ENCODE measurements around the gene CYP27B1.

CYP27B1 gene, protein sequence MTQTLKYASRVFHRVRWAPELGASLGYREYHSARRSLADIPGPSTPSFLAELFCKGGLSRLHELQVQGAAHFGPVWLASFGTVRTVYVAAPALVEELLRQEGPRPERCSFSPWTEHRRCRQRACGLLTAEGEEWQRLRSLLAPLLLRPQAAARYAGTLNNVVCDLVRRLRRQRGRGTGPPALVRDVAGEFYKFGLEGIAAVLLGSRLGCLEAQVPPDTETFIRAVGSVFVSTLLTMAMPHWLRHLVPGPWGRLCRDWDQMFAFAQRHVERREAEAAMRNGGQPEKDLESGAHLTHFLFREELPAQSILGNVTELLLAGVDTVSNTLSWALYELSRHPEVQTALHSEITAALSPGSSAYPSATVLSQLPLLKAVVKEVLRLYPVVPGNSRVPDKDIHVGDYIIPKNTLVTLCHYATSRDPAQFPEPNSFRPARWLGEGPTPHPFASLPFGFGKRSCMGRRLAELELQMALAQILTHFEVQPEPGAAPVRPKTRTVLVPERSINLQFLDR

DNA sequence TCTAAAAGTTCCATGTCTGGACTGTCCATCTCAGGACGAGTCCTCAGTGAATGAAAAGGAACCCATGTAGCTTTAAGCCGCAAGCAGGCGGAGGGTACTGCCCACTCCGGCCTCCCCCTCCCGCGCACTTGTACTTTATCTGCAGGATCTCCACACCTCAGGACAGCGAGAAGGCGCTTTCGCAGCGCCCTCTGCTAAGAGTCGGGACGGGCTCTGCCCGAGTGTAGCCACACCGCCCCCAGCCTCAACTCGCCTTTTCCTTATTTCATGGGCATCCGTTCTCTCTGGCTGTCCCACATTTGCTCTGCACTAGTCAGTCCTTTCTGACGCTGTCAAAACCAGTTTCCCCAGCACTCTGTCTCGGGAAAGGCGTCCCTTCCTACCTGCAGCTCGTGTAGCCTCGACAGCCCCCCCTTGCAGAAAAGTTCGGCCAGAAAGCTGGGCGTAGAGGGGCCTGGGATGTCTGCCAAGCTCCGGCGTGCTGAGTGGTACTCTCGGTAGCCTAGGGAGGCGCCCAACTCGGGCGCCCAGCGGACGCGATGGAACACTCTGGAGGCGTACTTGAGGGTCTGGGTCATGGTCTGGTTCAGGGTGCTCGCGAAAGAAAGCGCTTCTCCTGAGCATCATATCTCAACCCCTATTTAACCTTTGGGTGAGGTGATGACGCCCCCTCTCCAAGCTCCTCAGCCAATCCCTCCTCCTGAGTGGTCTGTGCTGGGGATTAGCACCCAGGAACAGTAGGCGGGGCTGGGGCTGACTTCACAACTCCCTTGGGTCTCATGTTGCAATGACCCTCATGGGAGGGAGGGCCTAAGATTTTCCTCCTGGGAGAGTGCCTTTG is at the start of gene CYP27B1:
Gene CYP27B1, minus strand, starts transcription at position 615 of the 841 bp plus-strand sequence. Its CDS starts 37 bp downstream, at position 578.
- peaks cover 4% of the 10 kb centered on the region for H3K36me3 ChIP-seq (ENCODE audit: control insufficient read depth, insufficient read depth, low read length)
- no peak within 1 kb of the TSS for H3K27ac ChIP-seq (ENCODE audit: low read depth, low read length)
- peak within 1 kb of the TSS; percentile 65 for H3K4me3 ChIP-seq (ENCODE audit: low read length)
- peaks cover 12% of the 10 kb centered on the region for H3K4me1 ChIP-seq (ENCODE audit: control insufficient read depth, insufficient read depth, low read length)
- peaks cover 27% of the 10 kb centered on the region for H3K27me3 ChIP-seq (ENCODE audit: control insufficient read depth, insufficient read depth, low read length)
- H3K9ac ChIP-seq (ENCODE audit: low read length): no peak within 1 kb of the TSS

DNA sequence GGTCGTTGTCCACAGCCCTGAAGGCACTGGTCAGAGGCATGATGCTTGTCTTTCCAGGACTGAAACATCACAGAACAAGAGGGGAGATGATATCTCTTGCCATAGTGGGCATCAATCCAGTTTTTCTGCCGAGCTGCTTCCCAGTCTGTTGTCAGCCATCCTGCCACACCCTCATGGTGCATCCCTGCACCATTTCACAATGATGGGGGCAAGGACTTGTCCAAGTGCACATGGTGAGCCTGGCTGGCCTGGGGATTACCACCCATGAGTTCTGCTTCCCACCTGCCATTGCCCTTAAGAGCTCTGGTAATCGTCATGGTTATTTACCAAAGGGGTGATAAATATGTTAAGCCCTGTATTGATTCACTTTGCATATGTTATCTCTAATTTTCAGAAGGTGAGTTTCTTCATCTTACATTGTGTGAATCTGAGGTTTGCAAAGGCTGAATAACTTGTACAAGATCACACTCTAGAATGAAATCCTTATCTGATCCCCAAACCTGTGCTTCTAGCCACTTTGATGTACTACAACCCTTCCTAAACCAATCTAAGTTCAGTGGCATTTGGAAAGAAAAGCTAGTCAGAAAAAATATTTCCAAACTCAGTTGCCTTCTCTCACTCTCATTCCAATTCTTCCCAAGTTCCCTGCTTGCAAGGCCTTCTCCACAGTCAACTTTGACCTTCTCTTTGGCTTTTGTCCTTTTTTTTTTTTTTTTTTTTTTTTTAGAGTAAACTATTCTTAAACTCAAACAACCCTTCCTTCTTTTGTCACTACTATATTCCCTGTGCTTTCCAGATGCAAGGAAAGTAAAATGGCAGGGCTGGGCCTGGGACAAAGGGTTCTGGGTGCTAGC is 49.4 kb upstream of the CYP27B1 start:
- Histone ChIP-seq H3K4me3 (ENCODE audit: low read length) (no peak overlapping the region), H3K4me1 (ENCODE audit: control insufficient read depth, insufficient read depth, low read length) (peaks cover 4% of the 10 kb centered on the region), H3K27ac (ENCODE audit: low read depth, low read length) (no peak overlapping the region), H3K9ac (ENCODE audit: low read length) (no peak overlapping the region), H3K36me3 (ENCODE audit: control insufficient read depth, insufficient read depth, low read length) (peaks cover 5% of the 10 kb centered on the region), H3K27me3 (ENCODE audit: control insufficient read depth, insufficient read depth, low read length) (no peaks in the 10 kb centered on the region)

DNA sequence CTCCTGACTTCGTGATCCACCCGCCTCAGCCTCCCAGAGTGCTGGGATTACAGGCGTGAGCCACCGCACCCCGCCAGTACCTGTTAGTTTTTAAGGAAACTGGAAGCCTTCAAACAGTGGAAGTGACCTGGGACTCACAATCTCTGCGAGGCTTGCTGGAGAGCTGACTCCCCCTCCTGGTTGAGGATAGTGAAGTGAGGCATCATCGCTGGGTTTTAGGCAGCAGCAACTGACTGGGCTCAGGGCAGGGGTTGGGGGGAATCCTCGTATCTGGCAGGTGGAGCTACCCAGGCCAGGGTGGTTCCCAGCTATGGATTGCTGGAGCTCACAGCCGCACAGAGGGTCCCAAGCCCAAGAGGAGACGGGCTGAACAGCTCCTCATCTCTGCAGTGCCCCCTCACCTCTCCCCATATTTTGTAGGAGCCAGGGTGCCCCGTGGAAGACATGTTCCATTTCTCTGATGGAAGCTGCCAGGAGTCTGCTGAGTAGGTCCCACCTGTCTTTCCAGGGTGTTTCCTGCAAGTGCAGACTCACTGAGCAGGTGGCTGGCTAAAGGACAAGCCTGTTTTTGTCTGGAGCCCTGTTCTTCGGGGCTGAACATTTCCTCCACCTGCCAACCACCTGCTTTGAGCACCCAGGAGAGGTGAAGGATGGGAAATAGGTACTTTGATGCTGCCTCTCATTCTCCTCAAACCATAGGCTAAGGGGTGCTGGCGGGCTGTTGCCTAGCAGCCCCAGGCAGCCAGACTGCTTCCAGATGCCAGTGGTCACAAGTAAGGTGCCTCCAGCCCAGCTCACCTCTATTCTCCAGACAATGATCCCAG is 48.5 kb upstream of the CYP27B1 start:
- Histone ChIP-seq H3K4me3 (ENCODE audit: low read length) (no peak overlapping the region), H3K36me3 (ENCODE audit: control insufficient read depth, insufficient read depth, low read length) (peaks cover 13% of the 10 kb centered on the region), H3K27me3 (ENCODE audit: control insufficient read depth, insufficient read depth, low read length) (no peaks in the 10 kb centered on the region), H3K4me1 (ENCODE audit: control insufficient read depth, insufficient read depth, low read length) (peaks cover 4% of the 10 kb centered on the region), H3K27ac (ENCODE audit: low read depth, low read length) (no peak overlapping the region), H3K9ac (ENCODE audit: low read length) (no peak overlapping the region)

DNA sequence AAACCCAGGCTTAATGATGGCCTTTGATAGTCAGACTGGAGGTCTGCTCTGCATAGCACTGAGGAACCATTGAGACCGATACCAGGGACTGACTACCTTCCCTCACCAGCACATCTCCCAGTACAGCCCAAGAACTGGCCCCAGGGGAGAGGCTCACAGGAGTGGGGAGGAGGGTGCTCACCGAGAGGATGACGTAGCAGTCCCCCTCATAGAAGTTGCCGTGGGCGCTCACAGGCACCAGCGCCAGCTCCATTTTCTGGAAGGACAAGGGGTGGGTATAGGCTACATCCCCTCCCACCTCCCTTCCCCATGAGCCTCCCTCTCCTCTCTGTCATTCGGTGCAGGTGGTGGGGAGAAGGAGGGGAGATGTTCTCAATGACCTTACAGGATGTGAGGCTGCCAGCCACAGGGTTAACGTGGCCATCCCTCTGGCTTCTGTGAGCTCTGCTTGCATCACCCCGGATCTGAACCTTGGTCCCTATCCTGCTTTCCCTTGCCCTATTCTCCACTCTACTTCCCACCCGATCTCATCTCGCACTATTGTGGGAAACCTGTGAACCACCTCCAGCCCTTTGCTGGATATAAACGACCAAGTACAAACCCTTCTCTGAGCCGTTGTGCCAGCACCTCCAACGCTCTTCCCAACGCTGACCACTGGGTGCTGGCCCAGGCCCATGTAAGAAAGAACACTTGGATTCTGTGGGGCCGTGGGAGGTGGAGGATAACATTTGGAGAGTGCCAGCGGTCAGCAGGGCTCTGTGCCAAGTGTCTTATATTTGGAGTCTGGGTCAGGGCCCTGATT is 47.3 kb upstream of the CYP27B1 start:
- Histone ChIP-seq H3K4me1 (ENCODE audit: control insufficient read depth, insufficient read depth, low read length) (peaks cover 4% of the 10 kb centered on the region), H3K4me3 (ENCODE audit: low read length) (no peak overlapping the region), H3K27ac (ENCODE audit: low read depth, low read length) (no peak overlapping the region), H3K36me3 (ENCODE audit: control insufficient read depth, insufficient read depth, low read length) (peaks cover 25% of the 10 kb centered on the region), H3K9ac (ENCODE audit: low read length) (no peak overlapping the region), H3K27me3 (ENCODE audit: control insufficient read depth, insufficient read depth, low read length) (no peaks in the 10 kb centered on the region)

DNA sequence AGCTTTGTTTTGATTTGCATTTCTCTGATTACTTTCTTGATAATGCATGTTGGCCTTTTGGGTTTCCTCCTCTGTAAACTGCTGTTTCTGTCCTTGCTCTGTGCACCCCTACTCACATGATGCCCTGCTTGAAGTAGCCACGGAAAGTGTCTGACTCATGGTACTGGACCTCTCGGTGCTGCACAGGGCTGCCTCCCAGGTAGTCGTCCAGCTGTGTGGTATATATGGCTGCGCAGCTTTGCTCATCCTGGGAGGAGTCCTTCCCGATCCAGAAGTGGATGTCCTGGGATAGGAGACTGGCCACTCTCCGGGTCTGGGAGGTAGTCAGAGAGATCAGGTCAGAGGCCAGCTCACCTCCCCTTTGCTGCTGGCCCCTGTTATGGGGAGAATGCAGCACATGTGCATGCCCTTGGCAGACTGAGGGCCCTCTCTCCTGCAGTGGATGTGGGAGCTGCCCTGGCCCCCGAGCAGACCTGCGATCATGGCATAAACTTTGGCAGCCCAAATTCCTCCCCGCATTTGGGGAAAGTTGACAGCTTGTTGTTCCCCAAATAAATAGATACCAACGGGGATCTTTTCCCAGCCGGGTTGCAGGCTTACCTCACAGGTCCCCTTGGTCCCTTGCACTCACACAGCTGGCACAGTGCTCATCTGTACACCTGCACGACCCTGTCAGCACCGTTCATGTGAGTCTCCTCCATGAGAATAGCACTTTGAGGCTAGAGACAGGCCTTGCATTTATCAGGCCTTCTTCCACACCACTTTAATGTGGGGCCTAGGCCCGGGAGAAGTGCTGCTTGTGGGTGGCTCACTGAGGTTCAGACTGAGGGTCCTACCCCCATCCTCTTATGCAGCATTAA is 46.5 kb upstream of the CYP27B1 start:
- no peaks in the 10 kb centered on the region for H3K27me3 ChIP-seq (ENCODE audit: control insufficient read depth, insufficient read depth, low read length)
- no peak overlapping the region for H3K9ac ChIP-seq (ENCODE audit: low read length)
- H3K4me1 ChIP-seq (ENCODE audit: control insufficient read depth, insufficient read depth, low read length): peaks cover 4% of the 10 kb centered on the region
- no peak overlapping the region for H3K4me3 ChIP-seq (ENCODE audit: low read length)
- peaks cover 25% of the 10 kb centered on the region for H3K36me3 ChIP-seq (ENCODE audit: control insufficient read depth, insufficient read depth, low read length)
- no peak overlapping the region for H3K27ac ChIP-seq (ENCODE audit: low read depth, low read length)

DNA sequence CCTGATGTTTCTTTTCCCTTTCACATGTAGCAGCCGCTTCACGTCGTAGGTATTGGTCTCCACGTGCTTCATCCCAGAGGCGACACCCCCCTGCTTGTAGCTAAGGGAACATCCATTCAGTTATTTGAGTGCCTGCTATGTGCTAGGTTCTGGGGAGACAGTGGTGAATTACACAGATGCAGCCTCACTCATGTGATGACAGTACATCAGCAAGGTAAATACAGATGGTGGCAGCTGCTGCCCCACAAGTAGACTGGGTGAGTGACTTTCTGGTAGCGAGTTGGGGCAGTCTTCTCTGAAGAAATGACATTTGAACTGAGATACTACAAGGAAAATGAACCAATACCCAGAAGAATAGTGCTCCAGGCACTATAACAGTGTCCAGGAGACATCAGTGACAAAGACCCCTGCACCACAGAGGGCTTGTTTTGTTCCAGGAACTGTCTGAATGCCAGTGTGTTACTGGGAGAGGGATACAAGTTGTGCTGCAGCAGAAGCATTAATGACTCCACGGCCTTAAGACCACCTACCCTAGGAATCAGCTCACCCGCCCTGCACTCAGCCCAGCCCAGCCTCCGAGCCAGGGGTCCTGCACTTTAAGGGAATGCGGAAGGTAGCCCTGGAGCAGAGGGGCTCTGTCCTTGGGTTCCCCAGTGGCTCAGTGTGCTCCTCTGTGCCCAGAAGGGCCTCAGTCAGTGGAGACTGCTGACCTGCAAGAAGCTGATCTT is 44.3 kb upstream of the CYP27B1 start:
- Histone ChIP-seq H3K36me3 (ENCODE audit: control insufficient read depth, insufficient read depth, low read length) (peaks cover 28% of the 10 kb centered on the region), H3K4me1 (ENCODE audit: control insufficient read depth, insufficient read depth, low read length) (no peaks in the 10 kb centered on the region), H3K27ac (ENCODE audit: low read depth, low read length) (no peak overlapping the region), H3K9ac (ENCODE audit: low read length) (no peak overlapping the region), H3K27me3 (ENCODE audit: control insufficient read depth, insufficient read depth, low read length) (no peaks in the 10 kb centered on the region), H3K4me3 (ENCODE audit: low read length) (no peak overlapping the region)

DNA sequence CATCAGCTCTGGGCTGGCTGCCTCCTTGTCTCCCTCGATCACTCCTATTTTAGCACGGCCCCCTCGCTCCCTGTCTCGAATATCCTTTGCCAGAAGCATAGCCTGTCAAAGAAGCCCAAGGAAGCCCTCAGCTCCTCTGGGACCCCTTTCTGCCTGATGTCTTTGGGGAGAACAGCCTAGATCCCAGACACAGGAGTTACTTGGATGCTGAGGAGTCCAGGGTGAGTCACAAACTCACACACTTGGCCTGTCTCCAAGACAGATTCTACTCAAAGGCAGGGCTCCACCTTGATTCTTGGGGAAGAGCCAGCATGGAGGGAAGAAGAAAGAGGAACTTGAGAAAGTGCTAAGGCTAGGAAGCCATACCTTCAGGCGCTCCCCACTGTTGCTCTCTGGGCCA is 43.6 kb upstream of the CYP27B1 start:
- H3K4me3 ChIP-seq (ENCODE audit: low read length): no peak overlapping the region
- no peaks in the 10 kb centered on the region for H3K4me1 ChIP-seq (ENCODE audit: control insufficient read depth, insufficient read depth, low read length)
- H3K27me3 ChIP-seq (ENCODE audit: control insufficient read depth, insufficient read depth, low read length): no peaks in the 10 kb centered on the region
- H3K27ac ChIP-seq (ENCODE audit: low read depth, low read length): no peak overlapping the region
- peaks cover 28% of the 10 kb centered on the region for H3K36me3 ChIP-seq (ENCODE audit: control insufficient read depth, insufficient read depth, low read length)
- H3K9ac ChIP-seq (ENCODE audit: low read length): no peak overlapping the region

DNA sequence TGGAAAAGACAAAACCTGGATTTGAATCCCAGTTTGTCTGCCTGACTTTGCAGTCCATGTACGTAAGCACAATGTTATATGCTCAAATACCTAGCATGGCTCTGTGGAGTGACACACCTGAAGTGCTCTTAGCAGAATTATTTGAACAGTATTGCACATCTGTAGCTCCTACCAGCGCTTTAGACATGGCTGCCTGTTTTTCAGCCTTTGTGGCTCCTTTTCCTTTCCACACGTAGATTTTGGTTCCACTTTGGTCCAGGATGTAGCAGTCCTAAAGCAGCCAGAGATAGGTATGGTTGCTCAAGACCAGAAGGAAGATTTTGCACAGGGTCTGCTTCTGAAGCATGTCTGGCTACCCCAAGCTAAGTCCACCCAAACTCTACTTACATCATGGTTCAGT is 42.5 kb upstream of the CYP27B1 start:
- H3K27ac ChIP-seq (ENCODE audit: low read depth, low read length): no peak overlapping the region
- no peaks in the 10 kb centered on the region for H3K27me3 ChIP-seq (ENCODE audit: control insufficient read depth, insufficient read depth, low read length)
- H3K4me1 ChIP-seq (ENCODE audit: control insufficient read depth, insufficient read depth, low read length): no peaks in the 10 kb centered on the region
- H3K9ac ChIP-seq (ENCODE audit: low read length): no peak overlapping the region
- peaks cover 28% of the 10 kb centered on the region for H3K36me3 ChIP-seq (ENCODE audit: control insufficient read depth, insufficient read depth, low read length)
- no peak overlapping the region for H3K4me3 ChIP-seq (ENCODE audit: low read length)

DNA sequence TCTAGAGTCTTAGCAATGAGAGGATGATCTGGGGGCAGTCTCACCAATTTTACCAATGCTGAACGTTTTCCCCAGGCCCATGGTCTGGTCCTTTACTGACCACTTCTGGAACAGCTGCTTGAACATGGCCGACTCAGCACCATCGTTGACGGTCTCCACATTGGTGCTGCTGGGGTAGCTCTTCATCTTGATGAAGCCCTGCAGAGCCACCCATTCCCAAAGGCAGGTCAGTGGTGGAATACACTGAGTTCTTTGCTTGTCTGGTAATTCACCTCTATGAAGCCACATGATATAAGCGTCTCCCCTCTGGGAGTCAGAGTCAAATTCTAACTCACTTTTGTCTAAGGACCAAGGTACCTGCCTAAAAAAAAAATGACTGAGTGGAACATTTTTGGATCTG is 41.5 kb upstream of the CYP27B1 start:
- no peaks in the 10 kb centered on the region for H3K4me1 ChIP-seq (ENCODE audit: control insufficient read depth, insufficient read depth, low read length)
- H3K36me3 ChIP-seq (ENCODE audit: control insufficient read depth, insufficient read depth, low read length): peaks cover 28% of the 10 kb centered on the region

DNA sequence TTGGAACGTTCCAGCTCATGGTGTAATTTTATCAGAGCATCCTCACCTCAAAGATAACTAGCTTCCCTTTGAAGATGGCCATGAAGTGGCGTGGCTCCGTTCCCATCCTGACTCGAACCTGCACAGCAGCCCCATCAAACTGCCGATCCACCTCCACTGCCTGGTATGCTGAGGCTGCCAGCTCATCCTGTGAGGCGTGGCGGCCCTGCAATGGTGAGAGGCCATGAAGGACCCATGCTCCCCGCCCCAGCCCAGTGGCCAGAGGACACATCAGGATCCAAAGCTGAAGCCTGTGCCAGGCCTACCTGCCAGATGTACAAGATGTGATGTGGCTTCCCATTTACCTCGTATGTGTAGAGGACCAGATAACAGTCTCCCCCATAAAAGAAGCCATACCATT is 40.4 kb upstream of the CYP27B1 start:
- peaks cover 34% of the 10 kb centered on the region for H3K36me3 ChIP-seq (ENCODE audit: control insufficient read depth, insufficient read depth, low read length)
- H3K9ac ChIP-seq (ENCODE audit: low read length): no peak overlapping the region
- H3K27me3 ChIP-seq (ENCODE audit: control insufficient read depth, insufficient read depth, low read length): no peaks in the 10 kb centered on the region
- H3K4me3 ChIP-seq (ENCODE audit: low read length): no peak overlapping the region
- H3K27ac ChIP-seq (ENCODE audit: low read depth, low read length): no peak overlapping the region
- H3K4me1 ChIP-seq (ENCODE audit: control insufficient read depth, insufficient read depth, low read length): no peaks in the 10 kb centered on the region

More for the DNA sequence above, 41.5 kb upstream of the CYP27B1 start:
- H3K4me3 ChIP-seq (ENCODE audit: low read length): no peak overlapping the region
- H3K27me3 ChIP-seq (ENCODE audit: control insufficient read depth, insufficient read depth, low read length): no peaks in the 10 kb centered on the region
- H3K9ac ChIP-seq (ENCODE audit: low read length): no peak overlapping the region
- no peak overlapping the region for H3K27ac ChIP-seq (ENCODE audit: low read depth, low read length)
